Endothelial cell of umbilical vein (primary cell): ENCODE measurements around the gene NKAIN4. TPM values are rescaled to one million over a fixed set of nuclear protein-coding genes. Genes with fewer than 3 reads are reported as not detected.

Source experiments
- BruUV-seq: library from RNA; stranded (reverse); fragments of 400-500 nt; replicated peaks from 2 replicates; lab custom pipeline; 2021; lab: Mats Ljungman, UMichigan
- CTCF ChIA-PET: fragments of 300-600, 350-600 bp; sonication (Branson Sonifier 250); formaldehyde crosslinking; loops from one replicate; lab custom pipeline; 2021; ENCODE audit warnings: antibody characterized with exemption, inconsistent platforms; lab: Charles Lee
- POLR2A ChIA-PET: fragments of 300-600, 350-600 bp; sonication (Branson Sonifier 250); formaldehyde crosslinking; loops from one replicate; lab custom pipeline; 2021; ENCODE audit warnings: antibody characterized with exemption, inconsistent platforms; lab: Charles Lee
- DNase-seq: peaks from one replicate; pipeline ENCODE4 v3.0.0-alpha.2; 2011; ENCODE audit warnings: low read depth, low spot score
- FAIRE-seq: peaks from 2 replicates; lab custom pipeline; 2011; peaks lifted over from hg19 to GRCh38; lab: Jason Lieb, UNC
- H2AFZ ChIP-seq: 2 replicates; pipeline ENCODE4 v1.6.0; 2012; ENCODE audit warnings: low read depth, low read length, control low read depth, inconsistent platforms
- H3K27ac ChIP-seq: 2 replicates; pipeline ENCODE4 v1.5.1; 2011; ENCODE audit warnings: low read depth, mild to moderate bottlenecking, control low read depth, low read length, moderate library complexity; ENCODE audit not compliant: insufficient read depth
- H3K27me3 ChIP-seq, 2 experiments: 2 replicates each; pipeline versions ENCODE4 v1.6.0 to v1.6.1; 2011; ENCODE audit warnings: low read length in 2 of 2, mixed read lengths in 1 of 2; ENCODE audit not compliant: control insufficient read depth in 2 of 2, insufficient read depth in 2 of 2
- H3K36me3 ChIP-seq, 2 experiments: 2 replicates in 1 of 2; 3 replicates in 1 of 2; pipeline ENCODE4 v1.5.1; 2011; ENCODE audit warnings: low read length in 2 of 2, mild to moderate bottlenecking in 1 of 2, moderate library complexity in 1 of 2; ENCODE audit not compliant: control insufficient read depth in 2 of 2, insufficient read depth in 2 of 2; ENCODE audit errors: extremely low read depth in 1 of 2
- H3K4me1 ChIP-seq: 3 replicates; pipeline ENCODE4 v1.5.1; 2011; ENCODE audit warnings: mild to moderate bottlenecking, low read length; ENCODE audit not compliant: control insufficient read depth, insufficient read depth; ENCODE audit errors: extremely low read depth
- H3K4me2 ChIP-seq: 2 replicates; pipeline ENCODE4 v1.6.1; 2011; ENCODE audit warnings: low read length, control low read depth, mixed read lengths; ENCODE audit not compliant: insufficient read depth
- H3K4me3 ChIP-seq, 3 experiments: fragments of 200-600 bp in 1 of 3; sonication (generic), shearing (Covaris generic) in 1 of 3; replicated peaks in 1 of 3; 2 replicates each; pipeline ENCODE4 v1.5.1; 2011 to 2016; ENCODE audit warnings: control low read depth in 3 of 3, low read length in 3 of 3, mild to moderate bottlenecking in 2 of 3, inconsistent platforms in 1 of 3, low read depth in 1 of 3, moderate library complexity in 1 of 3; ENCODE audit not compliant: insufficient read depth in 1 of 3
- H3K79me2 ChIP-seq: 2 replicates; pipeline ENCODE4 v1.6.0; 2012; ENCODE audit warnings: low read length, inconsistent platforms; ENCODE audit not compliant: control insufficient read depth, insufficient read depth
- H3K9ac ChIP-seq: replicated peaks from 2 replicates; pipeline ENCODE3; 2011; ENCODE audit warnings: low read length, control low read depth; ENCODE audit not compliant: insufficient read depth; ENCODE audit errors: extremely low read depth
- H3K9me1 ChIP-seq: replicated peaks from 3 replicates; pipeline ENCODE4 v1.6.0; 2011; ENCODE audit warnings: mild to moderate bottlenecking, low read length; ENCODE audit not compliant: control insufficient read depth, insufficient read depth; ENCODE audit errors: extremely low read depth
- H3K9me3 ChIP-seq: replicated peaks from 2 replicates; pipeline ENCODE4 v1.5.1; 2012; ENCODE audit warnings: low read length, inconsistent platforms; ENCODE audit not compliant: control insufficient read depth, insufficient read depth
- H4K20me1 ChIP-seq: replicated peaks from 2 replicates; pipeline ENCODE3; 2011; ENCODE audit warnings: mild to moderate bottlenecking, low read length; ENCODE audit not compliant: control insufficient read depth, insufficient read depth; ENCODE audit errors: extremely low read depth
- CTCF ChIP-seq, 2 donors: IDR thresholded peaks; 1 replicate in 1 of 2; 2 replicates in 1 of 2; pipeline ENCODE4 v1.5.1; 2011; ENCODE audit warnings: low read length in 2 of 2, mild to moderate bottlenecking in 2 of 2, moderate library complexity in 2 of 2, control low read depth in 1 of 2, inconsistent platforms in 1 of 2, low read depth in 1 of 2; ENCODE audit not compliant: insufficient read depth in 1 of 2; ENCODE audit errors: extremely low read depth in 1 of 2
- EZH2 ChIP-seq: IDR thresholded peaks from 2 replicates; pipeline ENCODE4 v1.6.1; 2012; ENCODE audit warnings: borderline replicate concordance, low read depth, mild to moderate bottlenecking, moderate library complexity, low read length, inconsistent platforms; ENCODE audit not compliant: severe bottlenecking
- FOS ChIP-seq: IDR thresholded peaks from 2 replicates; pipeline ENCODE4 v1.6.1; 2011; ENCODE audit warnings: mild to moderate bottlenecking, low read length, moderate library complexity, borderline replicate concordance; ENCODE audit not compliant: insufficient read depth
- GATA2 ChIP-seq: IDR thresholded peaks from 2 replicates; pipeline ENCODE4 v1.7.0; 2011; ENCODE audit warnings: low read depth, mild to moderate bottlenecking, moderate library complexity, mixed read lengths, low read length; ENCODE audit not compliant: insufficient read length, insufficient read depth
- JUN ChIP-seq: IDR thresholded peaks from 2 replicates; pipeline ENCODE4 v1.6.1; 2011; ENCODE audit warnings: borderline replicate concordance, low read depth; ENCODE audit not compliant: insufficient read length, insufficient read depth
- MAX ChIP-seq: IDR thresholded peaks from 2 replicates; pipeline ENCODE4 v1.6.1; 2011; ENCODE audit not compliant: insufficient read depth, insufficient read length
- MYC ChIP-seq: IDR thresholded peaks from one replicate; pipeline ENCODE4 v1.6.1; 2011; ENCODE audit warnings: mild to moderate bottlenecking, low read depth, low read length
- POLR2A ChIP-seq: IDR thresholded peaks from 2 replicates; pipeline ENCODE4 v1.6.1; 2012; ENCODE audit warnings: low read depth, mild to moderate bottlenecking, control low read depth, low read length
- POLR2AphosphoS5 ChIP-seq: IDR thresholded peaks from 2 replicates; pipeline ENCODE4 v1.6.1; 2012; ENCODE audit warnings: low read depth, mild to moderate bottlenecking, control low read depth, low read length, moderate library complexity; ENCODE audit not compliant: insufficient read depth
- dilution Hi-C: fragments of 300-500 bp; cut with MboI; formaldehyde crosslinking; loops from one replicate; pipeline ENCODE4 v1.15.0; 2019; ENCODE audit warnings: low sequenced_read_pairs; ENCODE audit not compliant: extremely low pct_ligation_motif_present
- intact Hi-C: fragments of 100-400 bp; cut with micrococcal nuclease; formaldehyde crosslinking; loops from one replicate; pipeline ENCODE4 v1.10.0; 2022
- polyA plus RNA-seq, 4 experiments: library from polyadenylated mRNA; depleted of rRNA in 3 of 4; stranded (reverse) in 3 of 4; unstranded in 1 of 4; fragments of >200 nt; gene quantifications; 2 replicates each; pipeline versions ENCODE4 v1.2.1 to v1.2.3, GENCODE V29; 2011 to 2012; ENCODE audit warnings: missing spikeins in 1 of 4
- total RNA-seq: library from RNA; stranded (reverse); gene quantifications from 2 replicates; pipeline ENCODE4 v1.2.3, GENCODE V29; 2021

NKAIN4 gene
- total and polyA plus RNA-seq, 2 donors (not counting 3 experiments of a cell fraction or from before 2014, with no cell fraction given) = 0.04 TPM; not detected in 1

GRCh38 chr20:63298731-63299312, 44.6 kb upstream of the NKAIN4 start:
- TF ChIP-seq EZH2 (no peak), MAX (no peak)
- H3K9ac ChIP-seq = no peak overlapping the region
- H3K9me3 ChIP-seq = no peaks in the 10 kb centered on the region
- intact Hi-C loops = no loop called here
- BruUV-seq = no TSS peak
- H3K36me3 ChIP-seq = no peaks in the 10 kb centered on the region
- H3K27me3 ChIP-seq = peaks cover 8 to 12% of the 10 kb centered on the region in 2 experiments
- H3K4me3 ChIP-seq = no peak overlapping the region
- H4K20me1 ChIP-seq = no peaks in the 10 kb centered on the region
- no peak overlapping the region for H3K27ac ChIP-seq
- ChIA-PET POLR2A (no interaction called here), CTCF (interaction anchor here (1.2 to 7.8 kb wide), 2 partner anchors 11 to 76 kb away, joined by 5 to 45 read pairs; no protein-coding TSS in a partner anchor)
- no peak overlapping the region for H2AFZ ChIP-seq
- dilution Hi-C loops = no loop called here
- no peaks in the 10 kb centered on the region for H3K79me2 ChIP-seq
- no peaks in the 10 kb centered on the region for H3K9me1 ChIP-seq
- FAIRE-seq = no peak
- no peaks in the 10 kb centered on the region for H3K4me1 ChIP-seq
- DNase-seq = no peak
- no peak overlapping the region for H3K4me2 ChIP-seq

- no peaks in the 10 kb centered on the region for H3K79me2 ChIP-seq
- dilution Hi-C loops (no loop called here), intact Hi-C loops (no loop called here)
- no peaks in the 10 kb centered on the region for H3K36me3 ChIP-seq
- peaks cover 8 to 12% of the 10 kb centered on the region in 2 experiments for H3K27me3 ChIP-seq
- no peak overlapping the region for H3K9ac ChIP-seq
- FAIRE-seq (no peak), DNase-seq (no peak)
- ChIA-PET POLR2A (no interaction called here), CTCF (interaction anchor here (1.7 to 7.8 kb wide), 2 partner anchors 12 to 75 kb away, joined by 7 to 45 read pairs; no protein-coding TSS in a partner anchor)
- H2AFZ ChIP-seq = no peak overlapping the region
- no peak for TF ChIP-seq FOS
- no peak for TF ChIP-seq MYC
- TF ChIP-seq POLR2AphosphoS5 = no peak
- no peak for TF ChIP-seq GATA2
- no peak for TF ChIP-seq JUN
- TF ChIP-seq MAX = no peak
- no peak for TF ChIP-seq CTCF (IDR thresholded peaks at IDR 0.05; ENCODE audit: extremely low read depth in 1 of 2, insufficient read depth in 1 of 2, low read depth in 1 of 2, low read length in 2 of 2)
- TF ChIP-seq POLR2A = no peak
- TF ChIP-seq EZH2 = no peak
- H4K20me1 ChIP-seq = no peaks in the 10 kb centered on the region
- no peaks in the 10 kb centered on the region for H3K4me1 ChIP-seq
- H3K4me2 ChIP-seq = no peak overlapping the region
- H3K9me1 ChIP-seq = no peaks in the 10 kb centered on the region
- H3K9me3 ChIP-seq = no peaks in the 10 kb centered on the region
- H3K27ac ChIP-seq = no peak overlapping the region
- no peak overlapping the region for H3K4me3 ChIP-seq
- no TSS peak for BruUV-seq
Measured at GRCh38 chr20:63297796-63298572, 43.7 kb upstream of the NKAIN4 start.
